IPS DF 6.9 (cell line): ENCODE results near the gene ZFP64.
"Not testable (repeated sequence)": the region's sequence is repeated elsewhere in the genome, so short reads cannot be mapped to it uniquely, and the experiment has no call there.

Experiments
- DNase-seq: peaks from one replicate; pipeline ENCODE4 v3.0.0-alpha.2; 2013; ENCODE audit warnings: low read depth, low spot score
- H3K27ac ChIP-seq: one replicate; pipeline ENCODE4 v1.5.1; 2013; ENCODE audit warnings: low read length, control low read depth
- H3K27me3 ChIP-seq: 2 replicates; pipeline ENCODE4 v1.6.1; 2013; ENCODE audit warnings: mild to moderate bottlenecking, low read length; ENCODE audit not compliant: control insufficient read depth, insufficient read depth
- H3K36me3 ChIP-seq: 2 replicates; pipeline ENCODE4 v1.6.1; 2013; ENCODE audit warnings: low read length; ENCODE audit not compliant: control insufficient read depth, insufficient read depth
- H3K4me1 ChIP-seq: 2 replicates; pipeline ENCODE4 v1.6.1; 2013; ENCODE audit warnings: low read length; ENCODE audit not compliant: control insufficient read depth, insufficient read depth
- H3K4me3 ChIP-seq: 2 replicates; pipeline ENCODE4 v1.5.1; 2013; ENCODE audit warnings: mild to moderate bottlenecking, low read length
- H3K9me3 ChIP-seq: 2 replicates; pipeline ENCODE4 v1.6.1; 2013; ENCODE audit warnings: low read length, inconsistent platforms; ENCODE audit not compliant: control insufficient read depth, insufficient read depth
- WGBS: extraction: QIAGEN DNeasy Blood & Tissue Kit; methylation state at CpG from one replicate; pipeline ENCODE4 v1.1.7; 2013; ENCODE audit warnings: mixed read lengths, missing lambda C conversion rate; ENCODE audit not compliant: insufficient read length, insufficient coverage; 5-methylcytosine and 5-hydroxymethylcytosine counted together

The ZFP64 gene

GRCh38 chr20:52224920-52225319 lies 33.3 kb upstream of the ZFP64 start:
- H3K36me3 ChIP-seq = no peaks in the 10 kb centered on the region
- H3K4me3 ChIP-seq = no peak overlapping the region
- no peak for DNase-seq
- WGBS = no CpG with 5 or more reads among the region's 3 CpGs
- H3K4me1 ChIP-seq = no peaks in the 10 kb centered on the region
- H3K27ac ChIP-seq = no peak overlapping the region
- H3K9me3 ChIP-seq = no peaks in the 10 kb centered on the region
- no peaks in the 10 kb centered on the region for H3K27me3 ChIP-seq

- H3K27ac ChIP-seq, H3K4me1 ChIP-seq, H3K27me3 ChIP-seq, DNase-seq, H3K9me3 ChIP-seq, H3K4me3 ChIP-seq, H3K36me3 ChIP-seq: not testable (repeated sequence)
- no CpG with 5 or more reads among the region's 4 CpGs for WGBS
Measured at GRCh38 chr20:52221362-52221761, 29.8 kb upstream of the ZFP64 start.

DNA sequence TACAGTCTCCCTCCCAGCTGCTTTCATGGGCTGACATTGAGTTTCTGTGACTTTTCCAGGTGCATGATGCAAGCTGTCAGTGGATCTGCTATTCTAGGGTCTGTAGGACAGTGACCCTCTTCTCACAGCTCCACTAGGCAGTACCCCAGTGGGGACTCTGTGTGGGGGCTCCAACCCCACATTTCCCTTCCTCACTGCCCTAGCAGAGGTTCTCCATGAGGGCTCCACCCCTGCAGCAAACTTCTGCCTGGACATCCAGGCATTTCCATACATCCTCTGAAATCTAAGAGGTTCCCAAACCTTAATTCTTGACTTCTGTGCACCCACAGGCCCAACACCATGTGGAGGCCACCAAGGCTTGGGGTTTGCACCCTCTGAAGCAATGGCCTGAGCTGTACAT lies 29.3 kb upstream of the ZFP64 start:
- not testable (repeated sequence) for H3K9me3 ChIP-seq

GRCh38 chr20:52219441-52219840 lies 27.9 kb upstream of the ZFP64 start:
- Histone ChIP-seq H3K27ac (no peak overlapping the region), H3K4me3 (no peak overlapping the region), H3K4me1 (no peaks in the 10 kb centered on the region), H3K27me3 (no peaks in the 10 kb centered on the region), H3K36me3 (no peaks in the 10 kb centered on the region), H3K9me3 (no peaks in the 10 kb centered on the region)
- no CpG with 5 or more reads among the region's 9 CpGs for WGBS
- no peak for DNase-seq

More for the DNA sequence above, 29.3 kb upstream of the ZFP64 start:
- H3K27ac ChIP-seq, H3K4me1 ChIP-seq, DNase-seq, H3K27me3 ChIP-seq, H3K36me3 ChIP-seq, H3K4me3 ChIP-seq: not testable (repeated sequence)

DNA sequence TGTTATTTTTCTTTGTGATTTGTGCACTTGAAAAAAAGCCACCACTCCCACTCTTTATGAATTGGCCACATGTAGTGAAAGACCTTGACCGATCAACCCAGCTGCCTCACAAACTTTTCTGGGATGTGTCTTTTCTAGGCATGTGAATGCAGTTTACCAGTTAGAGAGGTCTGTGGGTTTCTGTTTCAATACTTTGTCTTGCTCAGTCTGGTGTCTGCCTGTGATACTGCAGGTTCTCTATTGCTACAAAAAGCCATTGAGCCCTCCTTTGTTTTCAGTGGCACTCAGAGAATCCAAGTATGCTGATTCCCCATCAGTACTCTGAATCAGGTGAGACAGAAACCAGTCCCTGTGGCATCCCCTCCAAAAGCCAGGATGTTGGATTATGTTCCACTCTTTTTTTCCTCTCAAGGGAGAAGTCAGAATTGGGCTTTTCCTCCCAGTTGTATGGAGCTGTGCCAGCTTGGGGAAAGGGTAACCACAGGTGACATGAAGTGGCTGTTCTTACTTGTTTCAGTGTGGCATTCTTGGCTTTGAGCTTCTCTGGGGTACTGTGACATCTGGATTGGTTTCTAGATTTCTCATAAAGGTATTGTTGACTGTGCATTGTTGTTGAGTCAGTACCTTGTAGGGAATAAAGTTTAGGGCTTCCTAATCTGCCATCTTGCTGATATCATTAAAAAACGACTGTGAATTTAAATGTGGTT lies 26.3 kb upstream of the ZFP64 start:
- Histone ChIP-seq H3K4me3 (no peak overlapping the region), H3K27ac (no peak overlapping the region), H3K9me3 (no peaks in the 10 kb centered on the region), H3K27me3 (no peaks in the 10 kb centered on the region), H3K4me1 (no peaks in the 10 kb centered on the region), H3K36me3 (no peaks in the 10 kb centered on the region)
- no CpG with 5 or more reads among the region's 2 CpGs for WGBS
- no peak for DNase-seq

- no peak for DNase-seq
- no peaks in the 10 kb centered on the region for H3K27me3 ChIP-seq
- no CpG with 5 or more reads among the region's 4 CpGs for WGBS
- H3K9me3 ChIP-seq = no peaks in the 10 kb centered on the region
- H3K4me1 ChIP-seq = peaks cover 2% of the 10 kb centered on the region; the same call in 1 of the 2 replicates
- no peaks in the 10 kb centered on the region for H3K36me3 ChIP-seq
- no peak overlapping the region for H3K27ac ChIP-seq
- no peak overlapping the region for H3K4me3 ChIP-seq
Measured at GRCh38 chr20:52213995-52214394, 22.4 kb upstream of the ZFP64 start.

DNA sequence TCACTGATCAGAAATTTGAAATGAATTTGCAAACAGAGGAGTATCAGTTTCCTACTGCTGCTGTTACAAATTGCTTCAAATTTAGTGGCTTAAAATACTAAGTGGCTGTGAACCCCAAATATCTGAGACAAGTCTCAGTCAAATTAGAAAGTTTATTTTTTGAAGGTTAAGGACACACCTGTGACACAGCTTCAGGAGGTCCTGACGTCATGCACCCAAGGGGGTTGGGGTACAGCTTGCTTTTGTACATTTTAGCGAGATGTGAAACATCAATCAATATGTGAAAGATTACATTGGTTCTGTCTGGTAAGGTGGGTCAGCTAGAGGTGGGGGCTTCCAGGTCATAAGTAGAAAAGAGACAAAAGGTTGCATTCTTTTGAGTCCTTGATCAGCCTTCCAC lies 21.4 kb upstream of the ZFP64 start:
- Histone ChIP-seq H3K27ac (no peak overlapping the region), H3K36me3 (no peaks in the 10 kb centered on the region), H3K9me3 (no peaks in the 10 kb centered on the region), H3K27me3 (no peaks in the 10 kb centered on the region), H3K4me1 (peaks cover 4% of the 10 kb centered on the region; the same call in 1 of the 2 replicates), H3K4me3 (no peak overlapping the region)
- WGBS = no CpG with 5 or more reads among the region's 2 CpGs
- no peak for DNase-seq

- H3K27ac ChIP-seq = no peak overlapping the region
- no peaks in the 10 kb centered on the region for H3K36me3 ChIP-seq
- H3K4me3 ChIP-seq = no peak overlapping the region
- no peaks in the 10 kb centered on the region for H3K27me3 ChIP-seq
- WGBS = no CpG with 5 or more reads among the region's 39 CpGs
- no peak for DNase-seq
- H3K4me1 ChIP-seq = peaks cover 4% of the 10 kb centered on the region; the same call in 1 of the 2 replicates
- H3K9me3 ChIP-seq = no peaks in the 10 kb centered on the region
Measured at GRCh38 chr20:52210037-52210990, 18.7 kb upstream of the ZFP64 start.

GRCh38 chr20:52209154-52209571 lies 17.6 kb upstream of the ZFP64 start:
- no CpG with 5 or more reads among the region's 4 CpGs for WGBS
- no peaks in the 10 kb centered on the region for H3K36me3 ChIP-seq
- peaks cover 4% of the 10 kb centered on the region; the same call in 1 of the 2 replicates for H3K4me1 ChIP-seq
- no peaks in the 10 kb centered on the region for H3K9me3 ChIP-seq
- H3K4me3 ChIP-seq = no peak overlapping the region
- DNase-seq = no peak
- no peaks in the 10 kb centered on the region for H3K27me3 ChIP-seq
- no peak overlapping the region for H3K27ac ChIP-seq

- H3K9me3 ChIP-seq = no peaks in the 10 kb centered on the region
- no peaks in the 10 kb centered on the region for H3K27me3 ChIP-seq
- no peaks in the 10 kb centered on the region for H3K36me3 ChIP-seq
- DNase-seq = no peak
- WGBS = no CpG with 5 or more reads among the region's 3 CpGs
- H3K4me3 ChIP-seq = no peak overlapping the region
- peaks cover 4% of the 10 kb centered on the region; the same call in 1 of the 2 replicates for H3K4me1 ChIP-seq
- H3K27ac ChIP-seq = no peak overlapping the region
Measured at GRCh38 chr20:52207020-52207810, 15.6 kb upstream of the ZFP64 start.
